ENCODE data around the gene ARHGAP40.

DNA sequence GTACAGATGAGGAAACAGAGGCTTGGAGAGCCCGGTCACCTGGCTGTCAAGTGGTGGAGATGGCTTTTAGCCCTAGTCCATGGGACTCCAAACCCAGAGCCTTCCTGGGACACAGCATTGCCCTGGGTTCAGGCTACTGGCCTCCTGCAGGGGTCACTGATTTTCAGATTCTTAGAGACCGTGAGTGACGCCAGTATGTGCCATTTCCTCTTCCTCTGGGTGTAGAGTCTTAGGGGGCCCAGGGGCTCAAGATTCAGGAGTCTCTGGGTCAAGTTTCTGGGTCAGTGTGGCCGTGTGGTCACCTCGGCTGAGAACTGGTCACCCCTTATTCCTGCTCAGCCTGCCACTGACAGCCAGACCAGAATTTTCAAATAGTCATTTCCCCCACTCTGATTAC, 574 bp downstream of the ARHGAP40 start:
- TF ChIP-seq, protein P1, sequence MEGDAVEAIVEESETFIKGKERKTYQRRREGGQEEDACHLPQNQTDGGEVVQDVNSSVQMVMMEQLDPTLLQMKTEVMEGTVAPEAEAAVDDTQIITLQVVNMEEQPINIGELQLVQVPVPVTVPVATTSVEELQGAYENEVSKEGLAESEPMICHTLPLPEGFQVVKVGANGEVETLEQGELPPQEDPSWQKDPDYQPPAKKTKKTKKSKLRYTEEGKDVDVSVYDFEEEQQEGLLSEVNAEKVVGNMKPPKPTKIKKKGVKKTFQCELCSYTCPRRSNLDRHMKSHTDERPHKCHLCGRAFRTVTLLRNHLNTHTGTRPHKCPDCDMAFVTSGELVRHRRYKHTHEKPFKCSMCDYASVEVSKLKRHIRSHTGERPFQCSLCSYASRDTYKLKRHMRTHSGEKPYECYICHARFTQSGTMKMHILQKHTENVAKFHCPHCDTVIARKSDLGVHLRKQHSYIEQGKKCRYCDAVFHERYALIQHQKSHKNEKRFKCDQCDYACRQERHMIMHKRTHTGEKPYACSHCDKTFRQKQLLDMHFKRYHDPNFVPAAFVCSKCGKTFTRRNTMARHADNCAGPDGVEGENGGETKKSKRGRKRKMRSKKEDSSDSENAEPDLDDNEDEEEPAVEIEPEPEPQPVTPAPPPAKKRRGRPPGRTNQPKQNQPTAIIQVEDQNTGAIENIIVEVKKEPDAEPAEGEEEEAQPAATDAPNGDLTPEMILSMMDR (IDR thresholded peaks at IDR 0.05), result no peak
- no peak for TF ChIP-seq POLR2A (IDR thresholded peaks at IDR 0.05)
